Central memory CD8-positive, alpha-beta T cell (primary cell): ENCODE data around the gene SORCS2.

Experiments used
- ATAC-seq: fragments of 150-1000 bp; cut with Tn5 transposase; replicated peaks from 2 replicates; pipeline ENCODE4 v1.10.0; 2022; ENCODE audit warnings: mild to moderate bottlenecking, moderate FRiP score, moderate number of reproducible peaks; ENCODE audit not compliant: poor library complexity, severe bottlenecking; ENCODE audit errors: extremely low read depth
- DNase-seq, 2 donors: peaks; one replicate each; pipeline ENCODE4 v3.0.0; 2021; ENCODE audit warnings: low spot score in 2 of 2
- H3K27ac Mint-ChIP-seq: one replicate; pipeline ENCODE4 v1.8.0; 2022; ENCODE audit warnings: low read depth, mild to moderate bottlenecking, moderate library complexity, mixed read lengths
- H3K27me3 Mint-ChIP-seq: one replicate; pipeline ENCODE4 v1.8.0; 2022; ENCODE audit warnings: mixed read lengths
- H3K36me3 Mint-ChIP-seq: one replicate; pipeline ENCODE4 v1.8.0; 2022; ENCODE audit warnings: mild to moderate bottlenecking, moderate library complexity, mixed read lengths; ENCODE audit not compliant: insufficient read depth
- H3K4me1 Mint-ChIP-seq: one replicate; pipeline ENCODE4 v1.8.0; 2022; ENCODE audit warnings: mixed read lengths
- H3K4me3 Mint-ChIP-seq: one replicate; pipeline ENCODE4 v1.8.0; 2022; ENCODE audit warnings: mild to moderate bottlenecking, moderate library complexity, mixed read lengths
- H3K9me3 Mint-ChIP-seq: one replicate; pipeline ENCODE4 v1.8.0; 2022; ENCODE audit warnings: mixed read lengths

Gene SORCS2

DNA sequence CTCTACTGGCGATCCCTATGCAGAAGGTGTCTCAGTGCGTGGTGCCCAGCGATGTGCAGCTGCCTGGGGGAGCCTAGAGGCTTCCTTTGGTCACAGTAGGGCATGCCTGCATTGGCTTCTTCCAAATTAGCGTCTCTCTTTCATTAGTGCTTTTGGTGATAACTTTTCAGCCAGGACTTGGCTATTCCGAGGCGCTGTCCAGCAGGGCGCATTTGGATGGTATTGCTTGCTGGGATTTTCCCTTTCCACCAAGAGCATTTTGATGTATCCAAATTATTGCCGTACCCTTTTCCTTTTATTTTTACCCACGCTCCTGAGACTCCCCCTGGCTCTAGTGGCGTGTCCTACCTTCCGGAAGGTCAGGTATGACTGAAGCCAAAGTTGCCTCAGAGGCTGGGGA is 101.4 kb downstream of the SORCS2 start:
- no peaks in the 10 kb centered on the region for H3K9me3 Mint-ChIP-seq
- no peak for ATAC-seq
- peaks cover 50% of the 10 kb centered on the region for H3K27me3 Mint-ChIP-seq
- no peaks in the 10 kb centered on the region for H3K4me1 Mint-ChIP-seq
- H3K27ac Mint-ChIP-seq = no peak overlapping the region
- no peak overlapping the region for H3K4me3 Mint-ChIP-seq
- no peak for DNase-seq
- H3K36me3 Mint-ChIP-seq = no peaks in the 10 kb centered on the region

DNA sequence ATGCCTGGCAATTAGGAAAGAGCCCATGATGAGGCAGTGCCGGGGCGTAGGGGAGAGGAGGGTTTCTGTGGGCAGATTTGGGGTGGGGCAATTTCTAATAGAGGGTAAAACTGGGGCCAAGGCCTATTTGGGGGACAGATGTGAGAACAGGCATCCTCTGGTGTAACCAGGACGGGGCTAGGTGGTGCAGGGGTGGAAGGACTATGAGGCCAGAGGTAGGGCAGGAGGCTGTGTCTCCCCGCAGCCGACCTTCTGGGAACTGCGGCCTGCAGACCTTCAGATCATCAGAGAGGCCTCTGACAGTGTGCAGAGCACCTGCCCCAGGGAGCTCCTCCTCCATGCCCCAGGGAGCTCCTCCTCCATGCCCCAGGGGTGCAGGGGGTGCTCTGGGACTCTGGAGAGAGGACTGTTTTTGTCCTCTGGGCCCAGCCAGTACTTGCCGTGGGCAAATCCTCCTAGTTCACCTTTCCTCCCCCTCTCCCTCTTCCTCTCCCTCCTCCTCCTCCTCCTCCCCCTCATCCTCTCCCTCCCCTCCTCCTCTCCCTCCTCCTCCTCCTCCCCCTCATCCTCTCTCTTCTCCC is 101.9 kb downstream of the SORCS2 start:
- Mint-ChIP-seq H3K27me3 (peaks cover 50% of the 10 kb centered on the region), H3K9me3 (no peaks in the 10 kb centered on the region), H3K4me1 (peaks cover under 1% of the 10 kb centered on the region), H3K27ac (no peak overlapping the region), H3K36me3 (no peaks in the 10 kb centered on the region), H3K4me3 (no peak overlapping the region)
- DNase-seq (no peak), ATAC-seq (no peak)

- no peak overlapping the region for H3K27ac Mint-ChIP-seq
- DNase-seq = no peak
- H3K36me3 Mint-ChIP-seq = no peaks in the 10 kb centered on the region
- H3K9me3 Mint-ChIP-seq = no peaks in the 10 kb centered on the region
- H3K4me1 Mint-ChIP-seq = peaks cover 7% of the 10 kb centered on the region
- peaks cover 61% of the 10 kb centered on the region for H3K27me3 Mint-ChIP-seq
- no peak overlapping the region for H3K4me3 Mint-ChIP-seq
- no peak for ATAC-seq
These were observed 103.0 kb downstream of the SORCS2 start for GRCh38 chr4:7295197-7295910.

DNA sequence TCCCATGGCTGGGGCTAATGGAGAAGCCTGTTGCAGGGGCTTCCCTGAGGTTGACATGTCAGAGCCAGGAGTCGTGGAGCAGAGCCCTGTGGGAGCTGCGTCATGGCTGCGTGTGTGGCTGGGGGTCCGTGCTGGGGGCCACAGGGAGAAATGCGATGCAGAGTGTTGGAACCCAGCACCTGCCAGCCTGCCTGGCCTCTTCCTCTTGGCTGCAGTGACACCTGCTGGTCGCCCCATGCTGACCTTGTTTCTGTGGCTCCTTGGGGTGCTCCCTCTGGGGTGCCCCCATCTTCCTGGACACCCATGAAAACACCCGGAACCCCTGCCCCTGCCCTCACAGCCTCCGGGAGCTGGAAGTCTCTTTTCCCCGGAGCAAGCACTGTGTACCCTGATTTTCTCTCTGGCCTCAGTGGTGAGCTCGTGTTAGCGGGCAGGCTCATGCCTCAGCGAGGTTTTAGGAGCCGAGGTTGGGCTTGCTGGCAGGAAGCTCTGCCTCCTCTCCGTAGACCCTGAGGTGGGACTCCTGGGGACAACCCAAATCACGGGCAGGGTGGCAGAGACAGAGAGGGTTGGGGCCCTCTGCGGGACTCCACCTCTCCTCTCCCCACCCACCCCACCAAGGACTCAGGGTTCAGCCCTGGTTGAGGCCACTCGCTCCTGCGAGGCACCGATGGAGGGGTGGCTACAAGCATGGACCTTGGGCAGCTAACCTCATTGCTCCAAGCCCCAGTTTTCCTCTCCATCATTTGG is 103.7 kb downstream of the SORCS2 start:
- no peak for DNase-seq

DNA sequence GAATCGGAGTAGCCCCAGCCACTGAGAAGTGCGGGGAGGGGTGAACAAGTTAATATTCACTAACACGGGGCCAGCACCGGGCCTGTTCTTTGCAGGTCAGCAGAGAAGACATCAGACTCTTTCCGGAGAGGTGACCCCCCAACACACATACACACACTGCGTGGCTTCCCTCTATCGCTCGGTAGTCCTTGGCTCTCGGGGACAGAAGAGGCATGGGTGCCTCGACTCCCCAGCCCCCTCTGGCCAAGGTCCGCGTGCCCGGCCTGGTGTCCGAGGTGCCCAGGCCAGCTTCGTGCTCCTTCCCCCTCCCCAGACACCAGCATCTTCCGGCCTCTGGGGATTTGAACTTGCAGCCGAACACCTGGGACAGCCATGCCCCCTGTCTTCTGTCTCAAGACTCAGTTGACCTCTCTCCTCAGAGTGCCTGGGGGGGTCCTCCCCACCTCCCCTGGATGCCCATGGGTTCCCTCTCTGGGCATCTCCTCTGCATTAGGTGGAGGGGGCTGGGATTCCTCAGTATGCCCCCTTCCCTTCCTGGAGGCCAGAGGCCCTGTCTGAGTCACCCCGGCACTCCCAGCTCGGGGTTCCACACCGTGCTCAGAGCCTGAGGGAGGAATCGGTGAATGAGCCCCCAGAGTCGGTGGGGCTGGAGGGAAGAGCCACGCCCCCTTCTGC is 104.5 kb downstream of the SORCS2 start:
- no peak overlapping the region for H3K4me3 Mint-ChIP-seq
- H3K9me3 Mint-ChIP-seq = no peaks in the 10 kb centered on the region
- H3K36me3 Mint-ChIP-seq = no peaks in the 10 kb centered on the region
- H3K27me3 Mint-ChIP-seq = peaks cover 61% of the 10 kb centered on the region
- DNase-seq = no peak
- ATAC-seq = no peak
- peaks cover 7% of the 10 kb centered on the region for H3K4me1 Mint-ChIP-seq
- no peak overlapping the region for H3K27ac Mint-ChIP-seq

More for the DNA sequence above, 103.7 kb downstream of the SORCS2 start:
- Mint-ChIP-seq H3K36me3 (no peaks in the 10 kb centered on the region), H3K27me3 (peaks cover 61% of the 10 kb centered on the region), H3K27ac (no peak overlapping the region), H3K9me3 (no peaks in the 10 kb centered on the region), H3K4me1 (peaks cover 7% of the 10 kb centered on the region), H3K4me3 (no peak overlapping the region)
- ATAC-seq = no peak

DNA sequence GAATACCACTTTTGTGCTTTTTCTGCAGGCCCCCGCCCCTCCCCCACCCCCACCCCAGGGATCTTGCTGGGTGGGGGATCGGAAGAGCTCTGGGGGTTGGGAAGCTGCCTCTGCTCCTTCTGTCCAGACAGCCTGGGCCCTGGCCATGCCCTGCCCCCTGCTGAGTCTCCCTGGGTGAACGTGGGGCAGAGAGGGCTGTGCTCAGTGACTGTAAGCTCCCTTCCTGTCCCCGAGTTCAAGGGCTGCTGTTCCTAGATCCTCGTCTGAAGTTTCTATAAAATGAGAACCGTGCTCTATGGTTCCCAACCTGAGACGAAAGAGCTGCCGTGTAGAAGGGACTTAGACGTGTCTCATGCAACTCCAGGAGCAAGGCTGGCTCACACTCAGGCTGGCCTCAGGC is 105.0 kb downstream of the SORCS2 start:
- H3K36me3 Mint-ChIP-seq = no peaks in the 10 kb centered on the region
- ATAC-seq = no peak
- no peak for DNase-seq
- H3K9me3 Mint-ChIP-seq = no peaks in the 10 kb centered on the region
- no peak overlapping the region for H3K4me3 Mint-ChIP-seq
- peaks cover 7% of the 10 kb centered on the region for H3K4me1 Mint-ChIP-seq
- H3K27ac Mint-ChIP-seq = no peak overlapping the region
- peaks cover 67% of the 10 kb centered on the region for H3K27me3 Mint-ChIP-seq

GRCh38 chr4:7297881-7298280 is 105.5 kb downstream of the SORCS2 start:
- Mint-ChIP-seq H3K9me3 (no peaks in the 10 kb centered on the region), H3K27me3 (peaks cover 71% of the 10 kb centered on the region), H3K4me3 (no peak overlapping the region), H3K4me1 (peaks cover 7% of the 10 kb centered on the region), H3K36me3 (no peaks in the 10 kb centered on the region), H3K27ac (no peak overlapping the region)
- ATAC-seq (no peak), DNase-seq (no peak)

DNA sequence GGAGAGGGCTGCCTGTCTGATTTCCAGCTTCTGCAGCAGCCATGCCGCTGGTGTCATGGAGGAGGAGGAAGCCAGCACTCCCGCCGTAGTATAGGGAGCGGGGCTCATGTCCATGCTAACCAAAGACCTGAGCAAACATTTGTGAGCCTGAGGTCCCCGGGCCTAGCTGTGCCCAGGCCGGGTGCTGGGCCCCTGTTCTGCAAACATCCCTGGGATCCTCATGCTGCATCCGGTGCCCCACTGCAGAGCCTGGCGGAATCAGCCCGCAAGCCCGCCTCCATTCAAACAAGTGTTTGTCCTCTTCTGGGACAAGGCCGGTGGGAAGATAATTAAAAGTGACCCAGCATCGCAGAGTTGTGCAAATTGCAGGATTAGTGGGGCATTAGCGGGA is 106.3 kb downstream of the SORCS2 start:
- ATAC-seq (no peak), DNase-seq (no peak)
- Mint-ChIP-seq H3K4me1 (peaks cover 7% of the 10 kb centered on the region), H3K4me3 (no peak overlapping the region), H3K36me3 (no peaks in the 10 kb centered on the region), H3K27ac (no peak overlapping the region), H3K27me3 (peaks cover 64% of the 10 kb centered on the region), H3K9me3 (no peaks in the 10 kb centered on the region)

- Mint-ChIP-seq H3K36me3 (no peaks in the 10 kb centered on the region), H3K27ac (no peak overlapping the region)
These were observed 106.9 kb downstream of the SORCS2 start for GRCh38 chr4:7299010-7299907.

GRCh38 chr4:7299908-7300710 is 107.8 kb downstream of the SORCS2 start:
- ATAC-seq (no peak), DNase-seq (no peak)
- H3K4me3 Mint-ChIP-seq = no peak overlapping the region
- H3K4me1 Mint-ChIP-seq = peaks cover 7% of the 10 kb centered on the region
- H3K9me3 Mint-ChIP-seq = no peaks in the 10 kb centered on the region
- no peak overlapping the region for H3K27ac Mint-ChIP-seq
- no peaks in the 10 kb centered on the region for H3K36me3 Mint-ChIP-seq
- peaks cover 59% of the 10 kb centered on the region for H3K27me3 Mint-ChIP-seq

More at GRCh38 chr4:7299010-7299907, 106.9 kb downstream of the SORCS2 start:
- ATAC-seq = no peak
- no peak for DNase-seq
- H3K9me3 Mint-ChIP-seq = no peaks in the 10 kb centered on the region
- H3K4me1 Mint-ChIP-seq = peaks cover 7% of the 10 kb centered on the region
- H3K4me3 Mint-ChIP-seq = no peak overlapping the region
- peaks cover 59% of the 10 kb centered on the region for H3K27me3 Mint-ChIP-seq

- H3K4me1 Mint-ChIP-seq = peaks cover 7% of the 10 kb centered on the region
- H3K36me3 Mint-ChIP-seq = no peaks in the 10 kb centered on the region
- no peak for DNase-seq
- no peak overlapping the region for H3K4me3 Mint-ChIP-seq
- H3K9me3 Mint-ChIP-seq = no peaks in the 10 kb centered on the region
- ATAC-seq = no peak
- H3K27me3 Mint-ChIP-seq = peaks cover 59% of the 10 kb centered on the region
- H3K27ac Mint-ChIP-seq = no peak overlapping the region
These were observed 108.4 kb downstream of the SORCS2 start for GRCh38 chr4:7300711-7301095.
